Progenitor cell of endocrine pancreas (in vitro differentiated cells): Measurements from ENCODE around the gene USH1G. TPM values are rescaled to one million over a fixed set of nuclear protein-coding genes. Genes with fewer than 3 reads are reported as not detected.

Experiments used
- DNase-seq: peaks from one replicate; pipeline ENCODE4 v3.0.0; 2021; ENCODE audit warnings: low spot score; ENCODE audit not compliant: unreplicated experiment
- H3K27ac Mint-ChIP-seq: 2 replicates; pipeline ENCODE4 v1.8.0; 2021; ENCODE audit warnings: mild to moderate bottlenecking, moderate library complexity, mixed read lengths
- H3K27me3 Mint-ChIP-seq: 2 replicates; pipeline ENCODE4 v1.8.0; 2021; ENCODE audit warnings: mixed read lengths
- H3K36me3 Mint-ChIP-seq: 2 replicates; pipeline ENCODE4 v1.8.0; 2022; ENCODE audit warnings: mixed read lengths; ENCODE audit not compliant: insufficient read depth
- H3K4me1 Mint-ChIP-seq: 2 replicates; pipeline ENCODE4 v1.8.0; 2021; ENCODE audit warnings: low read depth, mixed read lengths
- H3K4me3 Mint-ChIP-seq: 2 replicates; pipeline ENCODE4 v1.8.0; 2021; ENCODE audit warnings: low read depth, mild to moderate bottlenecking, moderate library complexity, mixed read lengths
- H3K9me3 Mint-ChIP-seq: 2 replicates; pipeline ENCODE4 v1.8.0; 2021; ENCODE audit warnings: low read depth, mixed read lengths
- total RNA-seq: library from RNA; stranded (reverse); gene quantifications from 2 replicates; pipeline ENCODE4 v1.2.1, GENCODE V29; 2021
- TF ChIP-seq, protein P1 (sequence below): fragments of 200-600 bp; sonication (generic); IDR thresholded peaks from one replicate; pipeline ENCODE4 v1.5.0; 2021; ENCODE audit warnings: antibody characterized with exemption, mild to moderate bottlenecking; ENCODE audit not compliant: unreplicated experiment

The USH1G gene
- total RNA-seq, 1 donor from 2014 or later = 0.19 TPM

DNA sequence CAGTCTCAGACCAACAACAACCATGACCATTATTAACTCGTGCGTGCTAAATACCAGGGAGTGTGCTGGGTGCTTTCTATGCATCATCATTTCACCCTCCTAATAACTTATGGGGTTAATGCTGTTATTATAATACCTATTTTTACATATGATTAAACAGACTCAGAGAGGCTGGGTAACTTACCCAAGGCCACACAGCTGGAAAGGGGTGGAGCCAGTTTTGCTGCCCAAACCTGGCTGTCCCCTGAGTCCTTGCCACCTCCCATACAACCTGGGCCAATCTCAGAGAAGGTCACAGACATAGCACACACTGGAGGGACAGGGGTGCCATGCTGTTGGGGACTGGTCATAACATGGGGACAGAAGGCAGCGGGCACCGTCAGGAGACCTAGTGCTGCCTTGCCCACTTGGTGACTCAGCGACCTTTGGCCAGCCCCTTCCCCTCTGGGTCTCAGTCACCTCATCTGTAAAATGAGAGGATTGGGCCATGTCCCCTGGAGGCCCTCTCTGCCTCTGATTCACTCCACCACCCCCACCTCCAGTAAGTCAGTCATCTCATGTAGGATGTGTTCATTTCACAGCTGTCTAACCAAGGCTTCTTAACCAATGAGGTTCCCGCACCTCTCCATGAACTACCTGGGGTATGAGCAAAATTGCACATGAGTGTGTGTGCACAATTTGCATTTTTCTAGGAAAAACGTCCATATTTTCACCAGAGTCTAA is 18.2 kb downstream of the USH1G start:
- TF ChIP-seq, protein P1, sequence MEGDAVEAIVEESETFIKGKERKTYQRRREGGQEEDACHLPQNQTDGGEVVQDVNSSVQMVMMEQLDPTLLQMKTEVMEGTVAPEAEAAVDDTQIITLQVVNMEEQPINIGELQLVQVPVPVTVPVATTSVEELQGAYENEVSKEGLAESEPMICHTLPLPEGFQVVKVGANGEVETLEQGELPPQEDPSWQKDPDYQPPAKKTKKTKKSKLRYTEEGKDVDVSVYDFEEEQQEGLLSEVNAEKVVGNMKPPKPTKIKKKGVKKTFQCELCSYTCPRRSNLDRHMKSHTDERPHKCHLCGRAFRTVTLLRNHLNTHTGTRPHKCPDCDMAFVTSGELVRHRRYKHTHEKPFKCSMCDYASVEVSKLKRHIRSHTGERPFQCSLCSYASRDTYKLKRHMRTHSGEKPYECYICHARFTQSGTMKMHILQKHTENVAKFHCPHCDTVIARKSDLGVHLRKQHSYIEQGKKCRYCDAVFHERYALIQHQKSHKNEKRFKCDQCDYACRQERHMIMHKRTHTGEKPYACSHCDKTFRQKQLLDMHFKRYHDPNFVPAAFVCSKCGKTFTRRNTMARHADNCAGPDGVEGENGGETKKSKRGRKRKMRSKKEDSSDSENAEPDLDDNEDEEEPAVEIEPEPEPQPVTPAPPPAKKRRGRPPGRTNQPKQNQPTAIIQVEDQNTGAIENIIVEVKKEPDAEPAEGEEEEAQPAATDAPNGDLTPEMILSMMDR = no peak
- H3K27me3 Mint-ChIP-seq = peaks cover 32% of the 10 kb centered on the region
- no peak overlapping the region for H3K27ac Mint-ChIP-seq
- no peak overlapping the region for H3K4me3 Mint-ChIP-seq
- DNase-seq = no peak
- no peaks in the 10 kb centered on the region for H3K36me3 Mint-ChIP-seq
- no peaks in the 10 kb centered on the region for H3K9me3 Mint-ChIP-seq
- H3K4me1 Mint-ChIP-seq = peaks cover 8% of the 10 kb centered on the region

DNA sequence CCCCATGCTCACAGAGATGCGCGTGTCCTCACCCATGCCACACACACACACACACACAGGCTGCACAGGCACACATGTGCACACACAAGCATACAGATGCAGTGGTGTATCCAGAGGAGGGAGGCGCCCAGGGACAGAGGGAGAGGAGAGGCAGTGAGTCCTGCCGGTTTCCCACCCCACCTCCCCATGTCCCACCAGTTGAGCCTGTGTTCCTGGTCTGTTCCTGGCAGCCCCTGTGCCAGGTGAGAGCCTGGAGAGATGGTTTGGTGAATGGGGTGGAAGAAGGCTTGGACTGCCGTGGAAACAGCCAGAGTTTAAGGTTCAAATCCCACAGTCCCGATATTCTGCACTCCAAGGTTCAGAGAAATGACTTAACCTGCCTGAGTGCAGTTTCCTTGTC is 19.4 kb downstream of the USH1G start:
- peaks cover 30% of the 10 kb centered on the region for H3K27me3 Mint-ChIP-seq
- no peaks in the 10 kb centered on the region for H3K9me3 Mint-ChIP-seq
- DNase-seq = no peak
- no peak overlapping the region for H3K4me3 Mint-ChIP-seq
- H3K4me1 Mint-ChIP-seq = peaks cover 8% of the 10 kb centered on the region
- no peak overlapping the region for H3K27ac Mint-ChIP-seq
- TF ChIP-seq, protein P1 = no peak
- no peaks in the 10 kb centered on the region for H3K36me3 Mint-ChIP-seq

DNA sequence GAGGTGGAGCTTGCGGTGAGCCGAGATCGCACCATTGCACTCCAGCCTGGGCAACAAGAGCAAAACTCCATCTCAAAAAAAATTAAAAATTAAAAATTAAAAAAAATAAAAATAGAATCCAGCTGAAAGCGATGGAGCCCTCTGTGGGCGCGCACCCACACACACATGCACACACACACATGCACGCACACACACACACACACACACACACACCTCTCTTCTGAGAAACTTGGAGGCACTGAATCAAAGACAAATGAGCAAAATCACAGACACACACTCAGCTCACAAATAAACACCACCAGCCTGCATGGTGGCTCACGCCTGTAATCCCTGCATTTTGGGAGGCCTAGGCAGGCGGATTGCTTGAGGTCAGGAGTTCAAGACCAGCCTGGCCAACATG is 20.0 kb downstream of the USH1G start:
- TF ChIP-seq, protein P1 = no peak
- H3K36me3 Mint-ChIP-seq = no peaks in the 10 kb centered on the region
- no peaks in the 10 kb centered on the region for H3K9me3 Mint-ChIP-seq
- peaks cover 33% of the 10 kb centered on the region for H3K27me3 Mint-ChIP-seq
- no peak for DNase-seq
- peaks cover 2% of the 10 kb centered on the region for H3K4me1 Mint-ChIP-seq
- no peak overlapping the region for H3K27ac Mint-ChIP-seq
- no peak overlapping the region for H3K4me3 Mint-ChIP-seq

DNA sequence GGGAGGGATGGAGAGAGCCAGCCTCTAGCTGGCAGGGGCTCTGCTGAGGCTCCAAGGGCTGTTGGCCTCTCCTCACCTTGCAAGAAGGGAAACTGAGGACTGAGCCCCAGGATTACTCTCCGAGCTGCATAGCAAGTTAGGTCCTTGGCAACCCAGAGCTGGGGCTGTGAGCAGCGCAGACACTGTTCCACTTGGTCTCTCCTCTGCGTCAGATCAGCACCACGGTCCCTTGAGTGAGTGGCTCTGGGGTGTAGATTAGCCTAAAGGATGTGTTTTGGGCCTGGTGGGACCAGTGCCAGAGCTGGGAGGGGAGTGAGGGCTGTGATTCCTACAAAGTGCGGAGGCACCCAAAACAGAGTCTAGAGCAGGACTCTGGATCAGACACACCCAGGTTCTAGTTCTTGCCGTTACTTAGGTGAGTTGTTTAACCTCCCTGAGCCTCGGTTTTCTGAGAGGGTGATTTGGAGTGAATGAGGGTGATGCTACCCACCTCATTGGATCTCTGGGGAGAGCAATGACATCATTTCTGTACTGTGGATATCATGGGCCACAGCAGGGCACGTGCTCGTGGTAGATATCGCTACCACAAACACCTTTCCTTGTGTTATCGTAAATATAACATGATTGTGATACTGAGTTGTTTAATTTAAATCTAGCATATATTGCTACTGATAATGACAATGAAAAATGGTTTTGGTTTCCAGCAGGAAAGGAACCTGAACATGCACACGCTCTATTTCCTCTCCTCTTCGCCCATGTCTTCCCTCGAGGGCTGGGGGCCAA is 21.5 kb downstream of the USH1G start:
- H3K27me3 Mint-ChIP-seq = peaks cover 40% of the 10 kb centered on the region
- TF ChIP-seq, protein P1 = no peak
- H3K4me1 Mint-ChIP-seq = no peaks in the 10 kb centered on the region
- no peaks in the 10 kb centered on the region for H3K9me3 Mint-ChIP-seq
- no peak overlapping the region for H3K27ac Mint-ChIP-seq
- no peak overlapping the region for H3K4me3 Mint-ChIP-seq
- no peak for DNase-seq
- H3K36me3 Mint-ChIP-seq = no peaks in the 10 kb centered on the region

DNA sequence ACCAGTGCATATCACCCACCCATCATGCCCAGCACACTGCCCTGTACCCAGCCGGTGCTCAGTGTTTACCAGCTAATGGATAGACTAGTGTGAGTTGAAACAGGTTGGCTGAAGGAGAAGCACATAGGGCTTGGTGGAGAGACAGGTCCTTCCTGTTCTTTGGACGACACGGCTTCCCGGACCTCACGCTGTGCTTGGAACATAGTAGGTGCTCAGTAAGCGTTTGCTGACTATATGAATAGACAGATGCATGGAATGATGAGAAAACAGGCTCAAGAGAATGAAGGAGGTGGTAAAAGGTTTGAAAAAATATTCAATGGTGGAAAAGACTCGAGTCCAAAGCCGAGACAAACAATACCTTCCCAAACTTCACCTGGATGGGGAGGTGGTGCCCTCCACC is 22.8 kb downstream of the USH1G start:
- peaks cover 51% of the 10 kb centered on the region for H3K27me3 Mint-ChIP-seq
- H3K4me3 Mint-ChIP-seq = no peak overlapping the region
- no peak overlapping the region for H3K27ac Mint-ChIP-seq
- TF ChIP-seq, protein P1 = no peak
- H3K4me1 Mint-ChIP-seq = no peaks in the 10 kb centered on the region
- DNase-seq = no peak
- no peaks in the 10 kb centered on the region for H3K9me3 Mint-ChIP-seq
- no peaks in the 10 kb centered on the region for H3K36me3 Mint-ChIP-seq
